GM12873 (cell line): ENCODE measurements around the gene CFAP91.
A peak's percentile ranks its signal among the peaks of the same experiment; 100 is the strongest.

Experiments
- TF ChIP-seq, protein P1 (sequence below): IDR thresholded peaks from 2 replicates; pipeline ENCODE4 v1.5.1; 2012; ENCODE audit warnings: low read depth, mild to moderate bottlenecking, moderate library complexity, low read length, control low read depth; ENCODE audit not compliant: insufficient read depth; ENCODE audit errors: missing control alignments

CFAP91 gene

DNA sequence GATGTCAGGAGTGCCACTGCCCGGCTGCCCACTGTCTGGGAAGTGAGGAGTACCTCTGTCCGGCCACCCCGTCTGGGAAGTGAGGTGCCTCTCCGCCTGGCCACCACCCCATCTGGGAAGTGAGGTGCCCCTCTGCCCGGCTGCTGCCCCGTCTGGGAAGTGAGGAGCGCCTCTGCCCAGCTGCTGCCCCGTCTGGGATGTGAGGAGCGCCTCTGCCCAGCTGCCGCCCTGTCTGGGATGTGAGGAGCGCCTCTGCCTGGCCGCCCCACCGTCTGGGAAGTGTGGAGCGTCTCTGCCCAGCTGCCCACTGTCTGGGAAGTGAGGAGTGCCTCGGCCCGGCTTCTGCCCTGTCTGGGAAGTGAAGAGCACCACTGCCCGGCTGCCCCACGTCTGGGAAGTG, 28.9 kb upstream of the CFAP91 start:
- TF ChIP-seq, protein P1, sequence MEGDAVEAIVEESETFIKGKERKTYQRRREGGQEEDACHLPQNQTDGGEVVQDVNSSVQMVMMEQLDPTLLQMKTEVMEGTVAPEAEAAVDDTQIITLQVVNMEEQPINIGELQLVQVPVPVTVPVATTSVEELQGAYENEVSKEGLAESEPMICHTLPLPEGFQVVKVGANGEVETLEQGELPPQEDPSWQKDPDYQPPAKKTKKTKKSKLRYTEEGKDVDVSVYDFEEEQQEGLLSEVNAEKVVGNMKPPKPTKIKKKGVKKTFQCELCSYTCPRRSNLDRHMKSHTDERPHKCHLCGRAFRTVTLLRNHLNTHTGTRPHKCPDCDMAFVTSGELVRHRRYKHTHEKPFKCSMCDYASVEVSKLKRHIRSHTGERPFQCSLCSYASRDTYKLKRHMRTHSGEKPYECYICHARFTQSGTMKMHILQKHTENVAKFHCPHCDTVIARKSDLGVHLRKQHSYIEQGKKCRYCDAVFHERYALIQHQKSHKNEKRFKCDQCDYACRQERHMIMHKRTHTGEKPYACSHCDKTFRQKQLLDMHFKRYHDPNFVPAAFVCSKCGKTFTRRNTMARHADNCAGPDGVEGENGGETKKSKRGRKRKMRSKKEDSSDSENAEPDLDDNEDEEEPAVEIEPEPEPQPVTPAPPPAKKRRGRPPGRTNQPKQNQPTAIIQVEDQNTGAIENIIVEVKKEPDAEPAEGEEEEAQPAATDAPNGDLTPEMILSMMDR, result no peak

DNA sequence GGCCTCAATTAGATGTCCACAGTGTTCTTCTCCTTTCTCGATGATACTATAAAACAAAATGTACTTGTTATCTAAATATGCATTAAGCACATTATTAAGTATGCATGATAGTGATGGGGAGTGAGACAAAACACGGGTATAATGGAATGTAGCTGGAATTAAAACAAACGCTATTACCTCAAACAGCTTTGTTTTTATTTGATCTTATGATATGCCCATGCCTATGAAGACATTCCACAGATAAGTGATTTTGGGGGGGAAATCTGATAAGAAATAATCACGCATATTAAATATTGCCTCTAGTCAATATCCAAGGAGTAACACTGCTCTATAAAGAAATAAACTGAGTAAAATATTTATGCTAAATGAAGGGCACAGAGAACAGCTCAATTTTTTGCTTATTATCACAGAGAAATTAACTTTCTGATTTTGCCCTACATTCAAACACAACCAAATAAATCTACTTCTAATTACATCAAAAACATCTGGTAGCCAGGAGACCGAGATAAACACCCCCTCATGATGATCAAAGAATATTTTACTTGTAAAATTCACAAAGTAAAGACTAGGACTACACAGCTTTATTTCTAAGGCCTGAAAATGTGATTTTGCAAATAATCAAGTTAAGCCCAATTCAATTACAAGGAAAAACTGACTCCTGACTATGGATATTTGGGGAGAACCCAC, 27.5 kb upstream of the CFAP91 start:
- TF ChIP-seq, protein P1, result no peak

GRCh38 chr3:119676020-119676419, 26.8 kb upstream of the CFAP91 start:
- TF ChIP-seq, protein P1, result no peak

- TF ChIP-seq, protein P1, result no peak
These were observed 25.8 kb upstream of the CFAP91 start, which contains the start of gene COX17 for GRCh38 chr3:119676771-119677640. Gene COX17 (minus strand): TSS chr3:119677406. CDS start chr3:119677310, 96 bp downstream.

GRCh38 chr3:119677641-119677934, 25.2 kb upstream of the CFAP91 start:
- TF ChIP-seq, protein P1, result no peak

DNA sequence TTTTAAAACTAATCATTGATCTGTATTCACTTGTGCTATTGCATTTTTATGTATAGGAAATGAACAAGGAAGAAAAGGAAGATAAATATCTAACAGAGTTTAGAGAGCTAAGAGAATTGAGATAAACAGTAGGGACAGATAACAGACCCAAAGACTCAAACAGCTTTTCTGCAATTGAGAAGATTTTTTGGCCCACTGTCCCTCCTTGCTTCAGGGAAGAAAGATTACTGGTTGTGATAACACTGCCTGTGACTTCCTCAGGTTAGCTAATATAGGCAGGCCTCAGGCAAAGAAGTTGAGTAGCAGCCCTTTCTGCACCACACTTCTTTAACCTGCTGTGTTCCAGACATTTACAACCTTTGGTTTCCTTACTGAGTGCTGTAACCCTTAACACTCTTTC, 22.9 kb upstream of the CFAP91 start:
- TF ChIP-seq, protein P1, result no peak

DNA sequence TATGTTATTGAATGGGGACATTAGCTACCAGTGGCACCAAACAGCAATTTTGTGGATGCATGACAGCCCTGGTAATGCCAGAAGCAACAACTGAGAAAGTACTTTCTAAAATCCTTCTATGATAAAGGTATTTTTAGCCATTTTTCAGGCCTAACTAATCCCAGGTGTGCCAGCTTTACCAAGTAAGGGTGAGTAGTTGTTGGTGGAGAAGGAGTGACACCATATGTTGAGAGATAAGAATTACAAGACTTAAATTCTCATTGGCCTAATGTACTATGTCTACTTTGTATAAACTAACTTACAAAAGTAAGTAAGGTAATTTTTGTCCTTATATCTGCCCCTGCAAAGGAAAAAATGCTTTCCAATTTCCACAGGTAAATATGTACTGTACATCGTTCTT, 21.5 kb upstream of the CFAP91 start:
- TF ChIP-seq, protein P1, result peak; percentile 59
